Stimulated activated CD8-positive, alpha-beta memory T cell treated with anti-CD3 and anti-CD28 coated beads, Interleukin-7, amount 100 ng/mL, for 48 hours (primary cell): ENCODE results near the gene AFAP1.
"Not testable (repeated sequence)": the region's sequence is repeated elsewhere in the genome, so short reads cannot be mapped to it uniquely, and the experiment has no call there.

ENCODE experiments used
- DNase-seq, 2 donors: peaks; one replicate each; pipeline ENCODE4 v3.0.0-alpha.2; 2020; ENCODE audit warnings: low read depth in 1 of 2; ENCODE audit errors: extremely low read depth in 1 of 2

Gene AFAP1

DNA sequence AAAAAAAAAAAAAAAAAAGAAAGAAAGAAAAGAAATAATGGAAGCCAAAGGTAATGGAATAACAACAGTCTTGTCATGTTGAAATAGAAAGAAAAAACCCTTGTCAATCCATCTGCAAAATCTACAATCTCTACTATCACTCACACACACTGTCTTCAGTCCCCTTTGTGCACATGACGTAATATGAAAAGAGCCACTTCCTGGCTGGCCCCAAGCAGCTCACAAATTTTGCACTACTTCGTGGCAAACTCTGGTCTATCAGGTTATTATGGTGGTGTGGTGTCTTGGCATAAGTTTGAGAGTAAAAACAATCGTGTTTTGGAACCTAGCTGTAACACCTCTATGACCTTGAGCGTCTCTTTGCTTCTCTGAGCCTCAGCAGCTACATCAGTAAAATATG is 8.3 kb upstream of the AFAP1 start:
- DNase-seq: no peak

DNA sequence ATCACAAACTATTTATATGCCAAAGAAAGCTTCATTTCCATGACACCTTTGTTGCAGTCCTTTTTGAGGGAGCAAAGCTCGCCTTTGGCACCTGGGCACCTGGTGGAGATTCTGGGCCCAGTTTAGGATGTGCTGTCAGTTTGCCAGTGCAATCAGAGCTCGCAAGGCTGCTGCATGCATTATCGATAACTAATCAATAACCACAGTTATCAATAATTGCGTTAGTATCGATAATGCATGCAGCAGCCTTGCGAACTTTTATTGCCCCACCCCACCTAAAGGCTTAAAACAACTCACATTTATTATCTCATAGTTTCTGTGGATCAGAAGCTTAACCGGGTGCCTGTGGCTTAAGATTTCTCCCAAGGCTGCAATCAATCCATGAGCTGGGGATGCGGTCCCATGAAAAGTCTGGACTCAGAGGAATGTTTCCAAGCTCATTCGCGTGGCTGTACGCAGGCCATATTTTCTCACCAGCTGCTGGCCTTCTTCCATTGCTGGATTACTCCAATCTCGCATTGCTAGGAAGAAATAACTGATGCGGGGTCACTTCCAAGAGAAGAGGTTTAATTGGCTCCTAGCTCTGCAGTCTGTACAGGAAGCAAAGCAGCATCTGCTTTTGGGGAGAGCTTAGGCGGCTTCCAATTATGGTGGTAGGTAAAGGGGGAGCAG is 6.2 kb upstream of the AFAP1 start:
- DNase-seq: no peak

DNA sequence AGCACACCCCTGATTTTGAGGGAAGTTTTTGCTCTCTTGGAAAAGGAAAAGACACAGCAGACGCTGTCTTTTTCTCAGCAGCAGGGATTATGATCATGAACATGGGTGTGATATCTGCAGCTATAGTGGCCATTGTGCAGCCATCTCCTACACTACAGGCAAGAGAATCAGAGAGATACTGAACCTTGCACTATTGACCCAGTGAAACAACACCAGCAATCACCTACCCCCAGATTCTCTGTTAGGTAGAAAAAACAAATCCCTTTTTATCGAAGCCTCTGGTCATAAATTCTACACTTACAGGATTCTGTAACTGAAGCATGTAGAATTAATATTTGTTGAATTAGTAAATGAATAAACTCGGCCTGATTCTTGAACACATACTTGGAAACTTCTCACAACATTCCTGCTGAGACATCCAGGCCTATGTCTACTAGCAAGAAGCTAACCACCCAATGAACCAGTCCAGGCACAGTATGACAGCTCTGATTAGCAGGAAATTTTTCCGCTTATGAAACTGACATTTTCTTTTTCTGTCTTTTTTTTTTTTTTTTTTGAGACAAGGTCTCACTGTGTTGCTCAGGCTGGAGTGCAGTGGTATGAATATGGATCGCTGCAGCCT is 5.0 kb upstream of the AFAP1 start:
- DNase-seq: no peak

DNA sequence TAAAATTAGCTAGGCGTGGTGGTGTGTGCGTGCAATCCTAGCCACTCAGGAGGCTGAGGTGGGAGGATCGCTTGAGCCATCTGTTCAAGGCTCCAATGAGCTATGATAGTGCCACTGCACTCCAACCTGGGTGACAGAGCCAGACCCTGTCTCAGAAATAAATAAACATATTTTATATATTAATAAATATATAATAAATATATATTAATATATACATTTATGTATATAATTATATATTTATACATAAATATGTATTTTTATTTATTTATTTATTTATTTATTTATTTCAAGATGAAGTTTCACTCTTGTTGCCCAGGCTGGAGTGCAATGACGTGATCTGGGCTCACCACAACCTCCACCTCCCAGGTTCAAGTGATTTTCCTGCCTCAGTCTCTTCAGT is 4.0 kb upstream of the AFAP1 start:
- not testable (repeated sequence) for DNase-seq

DNA sequence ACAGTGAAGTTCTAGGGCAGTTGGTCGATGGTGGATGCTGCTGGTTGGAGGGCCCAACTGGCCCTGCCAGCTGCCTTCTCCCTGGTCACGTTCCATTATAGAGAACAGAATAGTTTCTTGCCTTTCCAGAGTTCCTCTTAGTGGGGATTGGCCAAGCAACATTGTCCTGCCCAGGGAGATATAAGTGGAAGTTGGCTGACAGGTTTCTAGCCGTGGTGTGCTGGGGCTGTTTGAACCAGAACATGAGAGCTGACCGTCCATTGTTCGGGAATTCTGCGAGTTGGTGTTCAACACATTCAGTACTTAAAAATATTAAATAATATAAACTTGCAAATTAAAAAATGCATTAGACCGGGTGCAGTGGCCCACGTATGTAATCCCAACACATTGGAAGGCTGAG is 3.5 kb upstream of the AFAP1 start:
- no peak for DNase-seq

DNA sequence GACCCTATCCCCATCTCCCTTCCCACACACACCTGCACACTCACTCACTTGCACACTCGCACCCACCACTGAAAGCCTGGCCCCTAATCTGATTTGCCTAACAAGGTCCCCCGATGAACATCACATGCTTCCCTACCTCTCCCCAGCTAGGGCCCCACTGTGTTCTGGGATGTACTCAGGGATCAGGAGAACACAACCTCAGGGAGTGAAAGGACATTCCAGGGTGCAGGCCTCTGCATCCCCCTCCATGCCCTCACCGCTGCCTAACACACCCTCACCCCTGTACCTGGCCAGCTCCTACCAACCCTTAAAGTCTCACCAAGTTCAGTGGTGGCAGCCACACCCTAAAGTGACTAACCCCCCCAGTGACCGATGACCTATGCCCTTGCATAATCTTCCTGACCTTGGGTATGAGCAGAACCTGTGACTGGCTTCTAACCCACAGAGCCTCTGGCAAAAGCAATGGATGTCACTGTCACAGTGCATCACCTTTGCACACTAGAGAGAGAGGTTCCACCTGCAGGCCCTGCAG is 2.4 kb upstream of the AFAP1 start:
- no peak for DNase-seq

DNA sequence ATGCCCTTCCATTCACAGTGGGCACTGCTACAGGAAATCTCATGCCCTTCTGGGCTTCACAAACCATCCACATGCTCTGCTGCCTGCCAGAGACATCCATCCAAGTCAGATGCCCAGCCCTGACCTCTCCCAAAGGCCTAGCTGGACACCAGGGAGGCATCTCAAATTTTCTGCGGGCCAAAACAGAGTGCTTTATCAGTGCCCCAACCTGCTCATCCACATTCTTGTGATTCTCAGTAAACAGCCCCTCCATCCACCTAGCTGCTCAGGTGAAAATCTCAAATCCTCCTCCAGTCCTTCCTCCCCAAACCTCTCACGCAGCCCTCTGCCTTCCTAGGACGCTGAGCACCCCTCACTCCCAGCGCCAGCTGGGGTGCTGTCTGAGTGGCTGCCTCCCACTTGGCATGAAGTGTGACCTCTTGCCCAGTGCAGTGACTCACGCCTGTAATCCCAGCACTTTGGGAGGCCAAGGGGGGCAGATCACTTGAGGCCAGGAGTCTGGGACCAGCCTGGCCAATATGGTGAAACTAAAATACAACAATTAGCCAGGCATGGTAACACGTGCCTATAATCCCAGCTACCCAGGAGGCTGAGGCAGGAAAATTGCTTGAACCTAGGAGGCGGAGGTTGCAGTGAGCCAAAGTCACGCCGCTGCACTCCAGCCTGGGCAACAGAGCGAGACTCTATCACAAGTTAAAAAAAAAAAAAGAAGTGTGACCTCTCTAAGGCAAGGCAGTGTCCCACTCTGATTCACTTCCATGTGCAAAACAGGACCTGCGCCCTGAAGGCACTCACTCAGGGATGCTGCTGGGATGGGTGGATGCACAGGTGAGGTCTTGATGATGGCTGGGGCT is 1.7 kb upstream of the AFAP1 start:
- no peak for DNase-seq

DNA sequence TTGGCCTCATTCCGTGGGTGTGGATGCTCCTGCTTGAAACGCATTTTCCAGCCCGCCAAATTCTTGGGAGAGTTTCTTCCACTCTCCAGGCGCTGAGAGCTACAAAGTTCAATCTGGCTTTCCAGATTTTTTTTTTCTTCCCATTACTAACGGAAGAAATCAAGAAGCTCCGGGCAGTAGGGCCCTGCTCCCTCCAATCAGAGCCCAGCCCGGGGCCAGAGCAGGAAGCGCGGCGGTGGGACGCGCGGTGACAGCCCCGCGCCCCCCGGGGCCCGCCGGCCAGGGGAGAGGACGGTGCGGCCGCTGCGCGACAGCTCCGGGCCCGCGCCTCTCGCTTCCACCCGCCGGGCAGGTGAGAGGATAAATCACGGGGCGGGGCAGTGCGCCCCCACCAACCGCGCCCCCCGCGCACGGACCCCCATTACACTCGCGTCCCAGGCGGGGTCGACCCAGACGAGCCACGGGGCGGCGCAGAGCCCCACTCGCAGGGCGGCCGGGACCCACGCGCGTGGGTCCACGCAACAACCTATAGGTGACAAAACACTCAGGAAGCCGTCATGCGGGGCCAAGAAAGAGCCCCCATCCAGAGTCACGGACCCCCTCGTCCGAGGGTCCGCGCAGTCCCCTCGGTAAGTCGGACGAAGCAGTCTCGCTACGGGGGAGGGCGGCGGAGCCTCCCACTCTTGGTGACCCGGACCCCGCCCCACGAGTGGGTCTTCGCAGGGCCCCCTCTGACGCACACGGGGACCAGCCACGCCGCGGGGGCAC is 868 bp downstream of the AFAP1 start:
- no peak for DNase-seq

DNA sequence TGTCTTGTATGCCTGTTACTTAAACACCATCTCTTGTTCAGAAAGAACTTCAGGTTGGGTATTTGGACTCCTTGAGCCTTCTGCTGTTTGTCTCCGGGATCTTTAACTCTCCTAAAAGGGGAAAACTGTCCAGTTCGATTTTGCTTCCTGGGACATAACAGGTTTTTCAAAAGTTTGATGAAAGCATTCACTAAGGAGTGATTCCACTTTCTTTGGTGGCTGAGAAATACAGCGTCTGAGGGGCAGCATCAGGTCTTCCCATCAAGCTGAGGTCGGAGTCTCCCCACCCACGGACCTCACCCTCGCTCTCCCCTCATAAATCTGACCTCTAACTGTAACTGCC is 1.4 kb downstream of the AFAP1 start:
- no peak for DNase-seq

DNA sequence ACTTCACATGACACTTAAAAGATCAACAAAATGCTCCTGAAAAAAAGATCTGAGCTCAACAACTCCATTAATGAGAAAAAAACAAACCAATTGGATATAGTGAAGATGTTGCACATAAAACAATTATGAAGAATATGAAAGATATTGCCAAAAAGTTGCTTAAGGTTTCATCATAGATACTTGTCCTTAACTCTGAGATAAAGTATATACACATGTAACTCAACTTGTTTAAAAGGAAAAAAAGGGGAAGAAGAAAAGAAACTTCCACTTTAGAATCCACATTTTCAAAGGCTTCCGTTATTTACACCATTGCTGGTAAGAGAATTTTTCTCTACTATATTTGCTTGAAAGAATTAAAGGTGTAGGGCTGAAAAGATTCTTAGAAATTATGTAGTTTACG is 2.7 kb downstream of the AFAP1 start:
- DNase-seq: no peak

DNA sequence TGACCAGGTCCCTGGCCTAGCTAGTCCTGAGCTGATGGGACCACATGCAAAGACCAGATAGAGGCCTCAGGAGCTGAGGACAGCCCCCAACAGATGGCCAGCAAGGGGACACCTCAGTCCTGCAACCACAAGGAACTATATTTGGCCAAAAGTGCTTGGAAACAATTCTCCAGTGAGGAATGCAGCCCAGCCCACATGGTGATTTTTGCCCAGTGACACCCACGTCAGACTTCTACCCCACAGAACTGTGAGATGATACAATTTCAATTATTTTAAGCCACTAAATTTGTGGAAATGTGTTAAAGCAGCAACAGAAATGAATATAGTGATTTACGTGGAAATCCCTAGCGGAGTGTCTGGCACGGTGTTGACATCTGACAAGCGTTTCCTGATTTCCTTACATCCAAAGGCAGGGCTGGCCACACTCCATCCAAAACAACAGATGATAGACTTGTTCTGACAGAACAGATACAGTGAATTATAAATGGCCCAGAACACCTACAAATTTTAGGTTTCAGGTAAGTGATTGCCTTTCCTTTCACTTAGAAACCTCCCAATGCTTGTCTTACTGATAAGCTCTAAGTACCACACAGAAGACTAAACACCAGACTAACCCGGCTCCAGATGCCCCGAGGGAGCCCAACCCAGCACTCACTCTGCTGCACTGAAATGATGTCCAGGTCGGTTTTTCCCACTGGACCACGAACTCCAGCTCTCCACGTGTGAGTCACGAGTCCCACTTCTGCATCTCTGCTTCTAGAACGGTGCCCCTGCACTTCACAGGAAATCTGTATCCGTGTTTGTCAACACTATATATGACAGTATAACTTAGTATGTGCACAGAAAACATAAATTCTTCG is 5.8 kb downstream of the AFAP1 start:
- no peak for DNase-seq

DNA sequence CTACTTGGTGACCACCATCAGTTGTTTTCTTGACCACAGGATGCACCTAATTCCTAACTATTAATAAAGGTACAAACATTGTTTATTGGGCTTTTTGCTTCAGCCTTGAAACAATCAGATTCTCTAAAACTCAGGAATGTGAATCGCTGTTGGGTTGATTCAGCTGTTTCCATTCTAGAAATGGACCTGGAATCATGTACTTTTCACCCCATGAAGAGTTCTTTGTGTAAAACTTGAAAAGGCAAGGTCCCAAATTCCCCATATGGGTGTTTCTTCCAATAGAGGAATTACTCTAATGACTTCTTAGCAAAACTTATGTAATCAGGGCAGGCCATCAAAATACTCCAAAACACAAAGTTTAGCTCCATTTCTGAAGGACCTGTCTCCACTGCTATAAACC is 7.4 kb downstream of the AFAP1 start:
- no peak for DNase-seq

DNA sequence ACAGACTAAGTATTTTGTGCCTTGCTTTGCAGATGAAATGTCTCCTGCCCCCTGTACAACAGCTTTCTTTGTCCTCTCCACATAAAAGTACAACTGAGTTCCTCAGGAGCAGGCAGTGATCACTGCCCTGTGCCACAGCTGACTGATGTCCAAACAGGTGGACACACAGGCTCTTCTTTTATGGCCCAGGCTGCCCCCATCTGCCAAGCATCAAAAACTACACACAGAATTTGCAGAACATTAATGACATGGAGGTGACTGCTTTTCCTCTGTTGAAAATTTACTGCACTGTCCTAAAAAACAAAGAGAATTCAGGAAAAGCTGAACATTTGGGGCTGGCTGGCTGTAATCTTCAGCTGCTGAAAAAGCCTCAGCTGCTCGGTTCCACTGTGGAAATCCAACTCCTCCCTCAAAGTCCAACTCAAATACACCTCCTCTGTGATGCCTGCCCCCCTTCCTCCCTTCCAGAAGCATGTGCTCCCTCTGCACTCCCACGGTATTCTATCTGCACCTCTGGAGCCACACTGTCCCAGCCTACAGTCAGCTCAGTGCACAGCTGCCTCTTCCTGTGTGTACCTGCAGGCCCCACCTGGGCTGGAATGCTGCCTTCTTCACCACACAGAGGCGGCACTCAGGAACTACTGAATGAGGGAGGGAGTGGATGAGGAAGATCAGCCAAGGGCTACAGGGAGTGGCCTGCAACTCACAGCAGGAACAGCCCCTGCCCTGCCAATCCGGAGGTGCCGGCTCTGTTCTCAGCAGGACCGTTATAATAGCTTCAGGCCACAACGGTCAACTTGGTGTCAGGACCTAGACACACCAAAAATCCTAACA is 10.3 kb downstream of the AFAP1 start:
- no peak for DNase-seq

DNA sequence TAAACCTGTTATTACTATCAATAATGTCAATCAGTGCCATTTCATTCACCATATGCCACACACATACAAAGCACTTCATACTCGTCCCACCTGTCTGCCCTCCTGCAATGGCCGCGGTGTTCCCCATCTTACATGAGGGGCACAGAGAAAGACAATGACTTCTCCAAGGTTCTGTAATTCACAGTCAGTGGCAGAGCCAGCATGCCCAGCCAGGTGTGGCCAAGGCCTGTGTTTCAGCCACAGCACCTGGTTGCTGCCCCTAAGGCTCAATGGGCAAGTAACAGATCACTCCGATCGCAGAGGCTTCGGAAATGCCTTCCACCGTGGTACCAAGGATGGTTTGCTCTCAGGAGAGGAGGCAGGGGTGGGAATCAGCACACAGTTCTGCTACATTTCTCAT is 10.9 kb downstream of the AFAP1 start:
- no peak for DNase-seq

DNA sequence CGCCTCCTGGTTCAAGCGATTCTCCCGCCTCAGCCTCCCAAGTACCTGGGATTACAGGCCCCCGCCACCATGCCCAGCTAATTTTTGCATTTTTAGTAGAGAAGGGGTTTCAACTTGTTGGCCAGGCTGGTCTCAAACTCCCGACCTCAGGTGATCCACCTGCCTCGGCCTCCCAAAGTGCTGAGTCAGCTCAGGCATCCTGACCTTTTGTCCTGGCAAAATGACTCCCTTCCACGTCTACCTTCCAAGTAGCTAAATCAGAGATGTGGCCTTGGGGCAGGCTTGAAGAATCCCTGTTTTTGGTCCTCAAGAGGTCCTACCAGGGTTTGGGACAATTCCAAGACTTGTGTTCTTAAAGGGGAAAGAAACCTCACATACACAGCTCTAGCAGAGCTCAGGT is 12.8 kb downstream of the AFAP1 start:
- DNase-seq: no peak

DNA sequence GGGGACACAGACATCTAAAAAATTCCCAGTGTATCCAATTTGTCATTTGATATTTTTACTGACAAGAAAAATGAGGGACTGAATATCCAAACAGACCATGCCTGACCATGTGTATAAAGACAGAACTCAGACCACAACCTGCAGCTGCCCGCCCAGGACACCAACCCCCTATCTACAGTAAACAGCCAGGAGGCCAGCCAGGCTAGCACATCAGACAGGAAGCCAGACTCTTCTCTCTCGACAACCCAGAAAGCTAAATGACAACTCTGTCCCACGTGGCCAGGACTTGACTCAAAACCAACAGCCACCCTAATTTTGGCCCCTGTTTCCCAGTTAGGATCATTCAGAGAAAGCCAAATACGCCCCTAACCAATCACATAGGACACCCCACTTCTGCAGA is 15.1 kb downstream of the AFAP1 start:
- DNase-seq: no peak

DNA sequence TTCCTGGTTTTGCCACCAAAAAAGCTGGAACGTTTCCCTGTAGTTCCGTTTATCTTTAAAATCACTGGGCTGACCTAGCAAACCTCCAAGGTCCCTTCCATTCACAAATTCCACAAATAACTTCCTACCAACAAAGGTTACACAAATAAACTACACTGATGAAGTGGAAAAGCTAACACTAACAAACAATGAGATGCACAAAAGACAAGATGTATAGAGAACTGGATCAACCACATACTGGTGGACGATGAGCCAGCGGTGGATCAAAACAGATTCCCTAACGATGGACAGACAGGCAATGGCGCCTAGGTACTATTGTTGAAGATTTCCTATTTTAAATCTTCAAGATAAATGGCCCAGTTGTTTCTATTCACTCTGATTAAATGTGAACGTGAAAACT is 15.5 kb downstream of the AFAP1 start:
- no peak for DNase-seq

DNA sequence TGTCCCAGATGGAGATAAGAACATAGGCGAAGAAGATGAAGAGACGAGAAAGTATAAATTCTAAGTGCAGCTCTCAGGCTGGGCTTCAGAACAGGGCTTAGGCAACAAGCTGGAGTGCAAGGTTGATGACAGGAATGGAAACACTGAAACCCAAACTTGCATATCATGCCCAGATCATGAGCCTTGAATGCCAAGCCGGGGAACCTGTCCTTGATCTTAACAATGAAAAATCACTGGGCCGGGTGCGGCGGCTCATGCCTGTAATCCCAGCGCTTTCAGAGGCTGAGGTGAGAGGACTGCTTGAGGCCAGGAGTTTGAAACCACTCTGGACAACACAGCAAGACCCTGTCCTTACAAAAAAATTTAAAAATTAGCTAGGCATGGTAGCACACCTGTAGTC is 17.2 kb downstream of the AFAP1 start:
- DNase-seq: no peak

DNA sequence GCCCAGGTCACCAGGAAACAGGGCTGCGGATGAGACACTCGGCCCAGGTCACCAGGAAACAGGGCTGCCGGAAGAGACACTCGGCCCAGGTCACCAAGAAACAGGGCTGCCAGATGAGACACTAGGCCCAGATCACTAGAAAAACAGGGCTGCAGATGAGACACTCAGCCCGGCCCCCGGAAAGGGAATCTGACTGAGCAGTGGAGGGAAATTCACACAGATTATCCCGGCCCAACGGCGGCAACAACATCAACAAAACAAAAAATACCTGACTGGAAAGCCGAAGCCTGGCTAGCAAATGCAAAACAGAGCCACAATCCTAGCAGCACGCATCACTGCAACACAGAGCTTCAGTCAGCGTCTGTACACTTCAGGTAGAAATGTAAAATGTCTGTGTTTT is 20.7 kb downstream of the AFAP1 start:
- no peak for DNase-seq
